H1 (cell line): ENCODE data around the gene GSTM3. TPM values are rescaled to one million over a fixed set of nuclear protein-coding genes. Genes with fewer than 3 reads are reported as not detected.

Experiments
- CTCF ChIA-PET: fragments of 300-600 bp; sonication (Branson Sonifier 250); formaldehyde crosslinking; loops from one replicate; lab custom pipeline; 2021; ENCODE audit not compliant: partially characterized antibody; lab: Charles Lee
- POLR2A ChIA-PET: fragments of 300-600 bp; sonication (Branson Sonifier 250); formaldehyde crosslinking; loops from one replicate; lab custom pipeline; 2021; ENCODE audit warnings: inconsistent platforms; ENCODE audit not compliant: partially characterized antibody; lab: Charles Lee
- DNase-seq, 2 experiments: peaks; one replicate each; pipeline versions ENCODE4 v3.0.0 to v3.0.0-alpha.2; 2010 to 2022; ENCODE audit warnings: low spot score in 2 of 2, low read depth in 1 of 2, mixed read lengths in 1 of 2
- FAIRE-seq: peaks from 2 replicates; lab custom pipeline; 2011; peaks lifted over from hg19 to GRCh38; lab: Jason Lieb, UNC
- H2AFZ ChIP-seq: 2 replicates; pipeline ENCODE4 v1.8.1; 2012; ENCODE audit warnings: low read length, inconsistent platforms
- H2AK5ac ChIP-seq: 2 replicates; pipeline ENCODE4 v1.6.1; 2013; ENCODE audit warnings: low read depth, low read length
- H2BK120ac ChIP-seq: replicated peaks from 2 replicates; pipeline ENCODE3; 2013; ENCODE audit warnings: low read depth, low read length, inconsistent platforms
- H2BK12ac ChIP-seq: 2 replicates; pipeline ENCODE4 v1.6.1; 2013; ENCODE audit warnings: low read depth, low read length
- H2BK15ac ChIP-seq: 2 replicates; pipeline ENCODE4 v1.6.1; 2013; ENCODE audit warnings: low read length
- H2BK20ac ChIP-seq: 2 replicates; pipeline ENCODE4 v1.6.1; 2013; ENCODE audit warnings: low read length
- H2BK5ac ChIP-seq: 2 replicates; pipeline ENCODE4 v1.6.1; 2013; ENCODE audit warnings: low read depth, low read length
- H3K14ac ChIP-seq: 2 replicates; pipeline ENCODE4 v1.6.1; 2013; ENCODE audit warnings: inconsistent platforms; ENCODE audit not compliant: insufficient read length
- H3K18ac ChIP-seq: 2 replicates; pipeline ENCODE4 v1.6.1; 2013; ENCODE audit warnings: low read length; ENCODE audit errors: extremely low read depth
- H3K23ac ChIP-seq: 2 replicates; pipeline ENCODE4 v1.6.1; 2013; ENCODE audit warnings: inconsistent platforms; ENCODE audit not compliant: insufficient read length
- H3K23me2 ChIP-seq: 2 replicates; pipeline ENCODE4 v1.6.1; 2013; ENCODE audit warnings: low read depth, low read length
- H3K27ac ChIP-seq: 2 replicates; pipeline ENCODE4 v1.6.1; 2011; ENCODE audit warnings: low read depth, low read length, inconsistent platforms
- H3K27me3 ChIP-seq, 4 experiments: replicated peaks in 1 of 4; 1 replicate in 1 of 4; 2 replicates in 3 of 4; pipeline versions ENCODE4 v1.6.1 to v1.8.1; 2011 to 2013; ENCODE audit warnings: low read length in 3 of 4, mild to moderate bottlenecking in 3 of 4, inconsistent platforms in 2 of 4, mixed read lengths in 2 of 4, moderate library complexity in 1 of 4; ENCODE audit not compliant: control insufficient read depth in 3 of 4, insufficient read depth in 3 of 4; ENCODE audit errors: extremely low read depth in 1 of 4
- H3K36me3 ChIP-seq, 4 experiments: 2 replicates each; pipeline versions ENCODE4 v1.6.1 to v1.8.1; 2011 to 2013; ENCODE audit warnings: mild to moderate bottlenecking in 4 of 4, low read length in 3 of 4, moderate library complexity in 2 of 4, control low read depth in 1 of 4, inconsistent platforms in 1 of 4; ENCODE audit not compliant: insufficient read depth in 4 of 4, control insufficient read depth in 2 of 4
- H3K4ac ChIP-seq: replicated peaks from 2 replicates; pipeline ENCODE3; 2013; ENCODE audit warnings: low read length, low read depth, mixed read lengths, inconsistent platforms; ENCODE audit not compliant: insufficient read length
- H3K4me1 ChIP-seq, 4 experiments: replicated peaks in 1 of 4; 1 replicate in 1 of 4; 2 replicates in 3 of 4; pipeline versions ENCODE4 v1.6.1 to v1.8.1; 2011 to 2013; ENCODE audit warnings: low read length in 3 of 4, inconsistent platforms in 2 of 4, mixed read lengths in 1 of 4; ENCODE audit not compliant: insufficient read depth in 4 of 4, control insufficient read depth in 3 of 4
- H3K4me2 ChIP-seq, 2 experiments: 2 replicates each; pipeline versions ENCODE4 v1.6.1 to v1.8.1; 2011 to 2013; ENCODE audit warnings: low read depth in 2 of 2, low read length in 2 of 2, control low read depth in 1 of 2, inconsistent platforms in 1 of 2, mild to moderate bottlenecking in 1 of 2; ENCODE audit not compliant: insufficient read depth in 1 of 2
- H3K4me3 ChIP-seq, 4 experiments: fragments of 200-600, 300-600 bp in 1 of 4; sonication (generic), shearing (Covaris generic), sonication (Bioruptor Twin) in 1 of 4; 2 replicates each; pipeline versions ENCODE4 v1.5.1 to v1.8.1; 2011 to 2016; ENCODE audit warnings: low read length in 4 of 4, low read depth in 3 of 4, control low read depth in 2 of 4, inconsistent platforms in 2 of 4, mild to moderate bottlenecking in 2 of 4, mixed read lengths in 1 of 4, moderate library complexity in 1 of 4; ENCODE audit not compliant: insufficient read depth in 2 of 4; ENCODE audit errors: extremely low read depth in 1 of 4
- H3K56ac ChIP-seq: replicated peaks from 2 replicates; pipeline ENCODE3; 2013; ENCODE audit warnings: low read depth, mild to moderate bottlenecking, mixed read lengths, low read length, inconsistent platforms; ENCODE audit not compliant: insufficient read length
- H3K79me1 ChIP-seq: 2 replicates; pipeline ENCODE4 v1.6.1; 2013; ENCODE audit warnings: low read depth, low read length, control low read depth
- H3K79me2 ChIP-seq, 2 experiments: 2 replicates each; pipeline versions ENCODE4 v1.6.1 to v1.8.1; 2012 to 2013; ENCODE audit warnings: low read length in 2 of 2, mild to moderate bottlenecking in 2 of 2, inconsistent platforms in 1 of 2; ENCODE audit not compliant: insufficient read depth in 2 of 2, control insufficient read depth in 1 of 2
- H3K9ac ChIP-seq, 4 experiments: replicated peaks in 1 of 4; 1 replicate in 1 of 4; 2 replicates in 3 of 4; pipeline versions ENCODE4 v1.6.1 to v1.8.1; 2011 to 2013; ENCODE audit warnings: low read depth in 3 of 4, low read length in 3 of 4, control low read depth in 2 of 4, mild to moderate bottlenecking in 2 of 4, moderate library complexity in 2 of 4, inconsistent platforms in 1 of 4; ENCODE audit errors: extremely low read depth in 1 of 4
- H3K9me3 ChIP-seq, 2 experiments: 2 replicates each; pipeline versions ENCODE4 v1.6.1 to v1.8.1; 2012 to 2013; ENCODE audit warnings: mild to moderate bottlenecking in 2 of 2, moderate library complexity in 2 of 2, control low read depth in 1 of 2, inconsistent platforms in 1 of 2, low read depth in 1 of 2, low read length in 1 of 2, mixed read lengths in 1 of 2; ENCODE audit not compliant: insufficient read depth in 2 of 2
- H4K20me1 ChIP-seq, 2 experiments: replicated peaks in 1 of 2; 2 replicates each; pipeline versions ENCODE3 to v1.8.1; 2011 to 2013; ENCODE audit warnings: inconsistent platforms in 2 of 2, low read length in 2 of 2, mild to moderate bottlenecking in 1 of 2; ENCODE audit not compliant: insufficient read depth in 2 of 2, control insufficient read depth in 1 of 2
- H4K5ac ChIP-seq: 2 replicates; pipeline ENCODE4 v1.6.1; 2013; ENCODE audit warnings: low read length, low read depth, mixed read lengths, inconsistent platforms; ENCODE audit not compliant: insufficient read length
- H4K8ac ChIP-seq: 2 replicates; pipeline ENCODE4 v1.8.0; 2013; ENCODE audit warnings: mild to moderate bottlenecking, moderate library complexity, low read length, inconsistent platforms; ENCODE audit not compliant: insufficient read depth; ENCODE audit errors: extremely low read depth
- H4K91ac ChIP-seq: replicated peaks from 2 replicates; pipeline ENCODE3; 2013; ENCODE audit warnings: low read length, mixed read lengths, inconsistent platforms; ENCODE audit not compliant: insufficient read length
- BRCA1 ChIP-seq: IDR thresholded peaks from 2 replicates; pipeline ENCODE4 v1.6.1; 2012; ENCODE audit warnings: low read depth, low read length, improper control_type of control experiment
- CEBPB ChIP-seq: IDR thresholded peaks from 2 replicates; pipeline ENCODE4 v1.6.1; 2012; ENCODE audit warnings: low read depth, low read length
- CHD1 ChIP-seq: IDR thresholded peaks from 2 replicates; pipeline ENCODE4 v1.6.1; 2012; ENCODE audit warnings: low read depth, low read length, improper control_type of control experiment
- CHD2 ChIP-seq: IDR thresholded peaks from 2 replicates; pipeline ENCODE4 v1.6.1; 2012; ENCODE audit warnings: low read length, improper control_type of control experiment
- GTF2F1 ChIP-seq: IDR thresholded peaks from 2 replicates; pipeline ENCODE4 v1.6.1; 2012; ENCODE audit warnings: low read depth, low read length, improper control_type of control experiment, borderline replicate concordance
- HDAC2 ChIP-seq, 2 experiments: fragments of 300-600 bp in 1 of 2; sonication (generic) in 1 of 2; IDR thresholded peaks; 2 replicates each; pipeline ENCODE4 v1.6.1; 2011 to 2012; ENCODE audit warnings: low read depth in 2 of 2, low read length in 2 of 2, mild to moderate bottlenecking in 2 of 2, moderate library complexity in 2 of 2, borderline replicate concordance in 1 of 2, inconsistent platforms in 1 of 2
- JUND ChIP-seq: IDR thresholded peaks from 2 replicates; pipeline ENCODE4 v1.6.1; 2011; ENCODE audit warnings: mild to moderate bottlenecking, improper control_type of control experiment, low read length
- MAFK ChIP-seq: IDR thresholded peaks from 2 replicates; pipeline ENCODE4 v1.6.1; 2012; ENCODE audit warnings: low read depth, mild to moderate bottlenecking, improper control_type of control experiment, low read length
- NANOG ChIP-seq: IDR thresholded peaks from 2 replicates; pipeline ENCODE4 v1.6.1; 2011; ENCODE audit warnings: low read length, low read depth, mild to moderate bottlenecking, inconsistent platforms; ENCODE audit not compliant: insufficient read depth, poor library complexity, severe bottlenecking
- SIRT6 ChIP-seq: IDR thresholded peaks from one replicate; pipeline ENCODE4 v1.7.1; 2012; ENCODE audit warnings: low read length, inconsistent platforms
- SP4 ChIP-seq: IDR thresholded peaks from 2 replicates; pipeline ENCODE4 v1.6.1; 2012; ENCODE audit warnings: low read length, inconsistent platforms
- SRF ChIP-seq: IDR thresholded peaks from 2 replicates; pipeline ENCODE4 v1.6.1; 2011; ENCODE audit warnings: mild to moderate bottlenecking, low read depth, low read length, moderate library complexity
- TAF1 ChIP-seq: IDR thresholded peaks from 2 replicates; pipeline ENCODE4 v1.6.1; 2011; ENCODE audit warnings: mild to moderate bottlenecking, low read depth, low read length
- WGBS, 2 experiments: shearing (Covaris generic) in 1 of 2; methylation state at CpG; one replicate each; pipeline versions ENCODE4 v1.1.6 to v1.1.7; 2013 to 2015; ENCODE audit warnings: low lambda C conversion rate in 2 of 2, mixed read lengths in 2 of 2, inconsistent platforms in 1 of 2, low coverage in 1 of 2, missing lambda C conversion rate in 1 of 2; ENCODE audit not compliant: insufficient replicate concordance in 2 of 2, insufficient coverage in 1 of 2, insufficient read length in 1 of 2; ENCODE audit errors: extremely low coverage in 1 of 2, missing lambda C conversion rate in 1 of 2; 5-methylcytosine and 5-hydroxymethylcytosine counted together
- polyA plus RNA-seq, 7 experiments: library from polyadenylated mRNA; depleted of rRNA in 3 of 7; stranded (reverse) in 5 of 7; unstranded in 2 of 7; fragments of >200 nt in 5 of 7; fragments of 200-250 nt in 2 of 7; gene quantifications; 1 replicate in 5 of 7; 2 replicates in 1 of 7; 4 replicates in 1 of 7; pipeline versions ENCODE4 v1.2.1 to v1.2.3, GENCODE V29; 2011 to 2013; ENCODE audit warnings: missing spikeins in 2 of 7, mixed read lengths in 2 of 7
- total RNA-seq: library from RNA; stranded (reverse); fragmentation: NEBNext Ultra II Directional; extraction: Animal tissue kit (Norgen Biotek cat#: 25700); gene quantifications from 2 replicates; pipeline ENCODE4 v1.2.1, GENCODE V29; 2021
- TF ChIP-seq, protein P1 (sequence below): IDR thresholded peaks from 2 replicates; pipeline ENCODE4 v1.6.1; 2011; ENCODE audit warnings: low read depth, mild to moderate bottlenecking, low read length; ENCODE audit not compliant: insufficient read depth

Gene GSTM3
- total and polyA plus RNA-seq, 2 of the 8 experiments (the other 6 are each of a cell fraction or from before 2014, with no cell fraction given): 2.2 to 5.1 TPM

- Histone ChIP-seq H3K79me1 (no peaks in the 10 kb centered on the region), H2BK12ac (no peak overlapping the region), H4K91ac (no peak overlapping the region), H3K4me2 (no peak overlapping the region), H3K56ac (no peak overlapping the region), H4K5ac (no peak overlapping the region), H3K4me3 (no peak overlapping the region), H4K8ac (no peak overlapping the region), H2BK15ac (no peak overlapping the region), H3K23ac (no peak overlapping the region), H2AK5ac (no peak overlapping the region), H3K4ac (no peak overlapping the region), H3K79me2 (no peaks in the 10 kb centered on the region), H2AFZ (no peak overlapping the region), H4K20me1 (no peaks in the 10 kb centered on the region), H2BK5ac (no peak overlapping the region), H3K9me3 (no peaks in the 10 kb centered on the region; a peak in 1 of 4 replicates), H2BK20ac (no peak overlapping the region), H3K23me2 (no peaks in the 10 kb centered on the region), H3K18ac (no peak overlapping the region), H3K27me3 (no peaks in the 10 kb centered on the region; a peak in 2 of 7 replicates), H3K14ac (no peak overlapping the region), H3K9ac (no peak overlapping the region), H2BK120ac (no peak overlapping the region), H3K36me3 (no peaks in the 10 kb centered on the region), H3K27ac (no peak overlapping the region), H3K4me1 (peaks cover 0 to 4% (median 0%) of the 10 kb centered on the region in 4 experiments; a peak in 1 of 7 replicates)
- CTCF ChIA-PET: interaction anchor here (0.7 to 27.2 kb wide), 32 partner anchors 11 to 330 kb away, joined by 3 to 700 read pairs (median 8); partner anchors contain the start of genes AHCYL1, EPS8L3 and GSTM1
- DNase-seq (no peak), FAIRE-seq (no peak)
- POLR2A ChIA-PET: interaction anchor here (3.2 kb wide), 1 partner anchor 210 kb away, joined by 14 read pairs; the partner anchor contains the start of gene AHCYL1
- 100% methylated on average over 1 of the region's 1 CpG; no CpG with 5 or more reads in 1 of the 2 experiments for WGBS, 2 experiments
- TF ChIP-seq SRF: no peak
- TF ChIP-seq CHD1: no peak
- TF ChIP-seq CHD2: no peak
- no peak for TF ChIP-seq NANOG
- no peak for TF ChIP-seq JUND
- no peak for TF ChIP-seq CEBPB
- TF ChIP-seq, protein P1, sequence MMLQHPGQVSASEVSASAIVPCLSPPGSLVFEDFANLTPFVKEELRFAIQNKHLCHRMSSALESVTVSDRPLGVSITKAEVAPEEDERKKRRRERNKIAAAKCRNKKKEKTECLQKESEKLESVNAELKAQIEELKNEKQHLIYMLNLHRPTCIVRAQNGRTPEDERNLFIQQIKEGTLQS: no peak
- TF ChIP-seq SP4: no peak
- TF ChIP-seq BRCA1: no peak
- TF ChIP-seq TAF1: no peak
- no peak for TF ChIP-seq GTF2F1
- no peak for TF ChIP-seq HDAC2 (IDR thresholded peaks at IDR 0.05; ENCODE audit: borderline replicate concordance in 1 of 2, low read depth in 2 of 2, low read length in 2 of 2)
- TF ChIP-seq MAFK: no peak
- TF ChIP-seq SIRT6: no peak
Observed at GRCh38 chr1:109775398-109775797, 34.6 kb upstream of the GSTM3 start.
